ENCODE measurements around the gene CYSLTR2. TPM values are rescaled to one million over a fixed set of nuclear protein-coding genes. Genes with fewer than 3 reads are reported as not detected.

The CYSLTR2 gene
- polyA plus RNA-seq, 1 experiment: not detected

DNA sequence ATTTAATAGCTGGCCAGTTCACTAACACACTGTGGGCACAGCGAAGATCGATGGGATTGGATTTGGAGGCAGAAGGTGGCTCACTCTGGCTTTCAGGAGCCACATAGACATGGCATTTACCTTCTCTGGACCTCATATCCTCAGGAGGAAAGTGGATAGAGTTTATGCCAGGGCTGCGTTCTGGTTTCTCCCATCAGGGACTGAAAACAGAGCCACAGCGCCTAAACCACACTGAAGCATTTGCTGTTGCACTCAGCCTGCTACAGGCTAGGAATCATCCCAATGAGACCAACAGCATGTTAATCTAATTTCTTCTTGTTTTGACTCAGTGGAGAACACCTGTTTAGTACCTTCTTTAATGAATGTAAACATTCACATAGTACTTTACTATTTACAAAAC, 1.6 kb downstream of the CYSLTR2 start:
- Histone ChIP-seq H3K9me3 (ENCODE audit: control insufficient read depth, insufficient read depth, low read length) (no peaks in the 10 kb centered on the region), H3K4me3 (ENCODE audit: low read depth, low read length) (no peak overlapping the region), H3K27me3 (ENCODE audit: control insufficient read depth, insufficient read depth, low read length) (peaks cover 2% of the 10 kb centered on the region), H3K27ac (ENCODE audit: low read depth, low read length) (no peak overlapping the region)
- DNase-seq (ENCODE audit: low read depth, low spot score): no peak
- ChIA-PET POLR2A (no interaction called here), CTCF (no interaction called here)
- TF ChIP-seq, protein P1, sequence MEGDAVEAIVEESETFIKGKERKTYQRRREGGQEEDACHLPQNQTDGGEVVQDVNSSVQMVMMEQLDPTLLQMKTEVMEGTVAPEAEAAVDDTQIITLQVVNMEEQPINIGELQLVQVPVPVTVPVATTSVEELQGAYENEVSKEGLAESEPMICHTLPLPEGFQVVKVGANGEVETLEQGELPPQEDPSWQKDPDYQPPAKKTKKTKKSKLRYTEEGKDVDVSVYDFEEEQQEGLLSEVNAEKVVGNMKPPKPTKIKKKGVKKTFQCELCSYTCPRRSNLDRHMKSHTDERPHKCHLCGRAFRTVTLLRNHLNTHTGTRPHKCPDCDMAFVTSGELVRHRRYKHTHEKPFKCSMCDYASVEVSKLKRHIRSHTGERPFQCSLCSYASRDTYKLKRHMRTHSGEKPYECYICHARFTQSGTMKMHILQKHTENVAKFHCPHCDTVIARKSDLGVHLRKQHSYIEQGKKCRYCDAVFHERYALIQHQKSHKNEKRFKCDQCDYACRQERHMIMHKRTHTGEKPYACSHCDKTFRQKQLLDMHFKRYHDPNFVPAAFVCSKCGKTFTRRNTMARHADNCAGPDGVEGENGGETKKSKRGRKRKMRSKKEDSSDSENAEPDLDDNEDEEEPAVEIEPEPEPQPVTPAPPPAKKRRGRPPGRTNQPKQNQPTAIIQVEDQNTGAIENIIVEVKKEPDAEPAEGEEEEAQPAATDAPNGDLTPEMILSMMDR (IDR thresholded peaks at IDR 0.05; ENCODE audit: low read depth, low read length): no peak

DNA sequence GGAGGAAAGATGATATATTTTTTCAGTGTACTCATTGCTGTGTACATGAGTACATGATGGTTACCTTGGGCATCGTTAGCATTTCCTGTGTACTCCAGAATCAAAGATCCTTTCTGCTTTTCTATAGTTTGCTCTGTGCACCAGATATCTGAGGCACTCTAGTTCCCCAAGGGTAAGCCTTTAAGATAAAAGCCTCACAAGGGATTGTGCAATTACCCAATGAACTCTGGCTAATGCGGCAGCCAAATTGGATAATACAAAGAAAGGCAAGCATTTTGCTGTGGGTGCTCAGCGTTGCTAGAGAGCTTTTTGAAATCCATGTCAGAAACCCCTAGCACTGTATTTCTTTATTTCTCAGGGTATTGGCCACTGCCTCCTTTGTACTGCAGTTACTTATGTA, 2.9 kb downstream of the CYSLTR2 start:
- TF ChIP-seq, protein P1 (IDR thresholded peaks at IDR 0.05; ENCODE audit: low read depth, low read length): no peak
- Histone ChIP-seq H3K27me3 (ENCODE audit: control insufficient read depth, insufficient read depth, low read length) (peaks cover 2% of the 10 kb centered on the region), H3K27ac (ENCODE audit: low read depth, low read length) (no peak overlapping the region), H3K4me3 (ENCODE audit: low read depth, low read length) (no peak overlapping the region), H3K9me3 (ENCODE audit: control insufficient read depth, insufficient read depth, low read length) (no peaks in the 10 kb centered on the region)
- no peak for DNase-seq (ENCODE audit: low read depth, low spot score)
- ChIA-PET POLR2A (no interaction called here), CTCF (no interaction called here)

DNA sequence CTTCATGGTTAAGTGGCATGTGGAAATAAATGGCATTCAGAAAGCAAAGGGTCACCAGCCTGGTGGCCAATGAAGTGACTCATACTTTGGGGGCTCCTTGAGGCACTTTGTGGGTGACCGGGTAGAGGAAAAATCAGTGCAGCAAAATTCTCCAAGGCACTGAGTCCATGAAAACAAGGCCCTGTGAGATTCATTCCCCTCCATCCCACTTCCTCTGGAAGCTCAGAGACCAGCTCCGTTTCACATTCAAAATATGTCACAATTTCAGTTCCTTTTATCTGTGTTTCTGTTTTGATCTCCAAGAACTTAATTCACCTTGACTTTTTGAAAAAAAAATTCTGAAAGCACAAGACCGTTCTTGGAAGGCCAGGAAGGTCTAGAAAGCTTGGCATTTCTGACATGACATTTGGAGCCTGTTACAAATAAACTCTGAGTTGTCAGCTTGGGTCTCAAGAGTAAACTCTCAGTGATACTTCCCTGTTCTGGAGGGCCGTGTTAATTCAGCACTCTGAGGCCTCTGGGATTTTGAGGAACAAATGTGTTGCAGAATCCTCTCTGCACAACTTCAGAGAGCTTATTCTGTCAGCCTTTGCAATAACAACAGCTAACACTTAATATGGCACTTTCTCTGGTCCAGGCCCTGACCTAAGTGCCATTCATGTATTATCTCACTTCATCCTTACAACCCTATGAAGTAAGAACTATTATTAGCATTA, 6.8 kb downstream of the CYSLTR2 start:
- Histone ChIP-seq H3K27me3 (ENCODE audit: control insufficient read depth, insufficient read depth, low read length) (peaks cover 2% of the 10 kb centered on the region), H3K9me3 (ENCODE audit: control insufficient read depth, insufficient read depth, low read length) (no peaks in the 10 kb centered on the region), H3K27ac (ENCODE audit: low read depth, low read length) (peak overlapping the region; percentile 13), H3K4me3 (ENCODE audit: low read depth, low read length) (no peak overlapping the region)
- DNase-seq (ENCODE audit: low read depth, low spot score): no peak
- ChIA-PET POLR2A (no interaction called here), CTCF (no interaction called here)
- TF ChIP-seq, protein P1 (IDR thresholded peaks at IDR 0.05; ENCODE audit: low read depth, low read length): no peak

DNA sequence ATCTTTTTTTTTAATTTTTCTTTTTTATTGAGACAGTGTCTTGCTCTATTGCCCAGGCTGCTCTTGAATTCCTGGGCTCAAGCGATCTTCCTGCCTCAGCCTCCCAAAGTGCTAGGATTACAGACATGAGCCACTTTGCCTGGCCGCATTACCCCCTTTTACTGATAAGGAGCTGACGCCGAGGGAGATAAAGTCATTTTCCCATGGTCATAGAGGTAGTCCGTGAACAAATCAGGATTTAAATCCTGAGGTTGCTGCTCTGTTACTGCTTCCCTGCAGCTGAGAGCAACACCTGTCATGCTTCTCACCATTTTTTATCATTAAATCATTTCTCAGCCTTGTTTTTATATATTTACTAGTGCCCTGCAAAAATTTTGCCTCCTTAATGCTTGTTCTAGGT, 7.4 kb downstream of the CYSLTR2 start:
- POLR2A ChIA-PET: no interaction called here
- CTCF ChIA-PET: no interaction called here
- Histone ChIP-seq H3K27me3 (ENCODE audit: control insufficient read depth, insufficient read depth, low read length) (peaks cover 2% of the 10 kb centered on the region), H3K27ac (ENCODE audit: low read depth, low read length) (no peak overlapping the region), H3K9me3 (ENCODE audit: control insufficient read depth, insufficient read depth, low read length) (no peaks in the 10 kb centered on the region), H3K4me3 (ENCODE audit: low read depth, low read length) (no peak overlapping the region)
- no peak for DNase-seq (ENCODE audit: low read depth, low spot score)
- TF ChIP-seq, protein P1 (IDR thresholded peaks at IDR 0.05; ENCODE audit: low read depth, low read length): no peak

DNA sequence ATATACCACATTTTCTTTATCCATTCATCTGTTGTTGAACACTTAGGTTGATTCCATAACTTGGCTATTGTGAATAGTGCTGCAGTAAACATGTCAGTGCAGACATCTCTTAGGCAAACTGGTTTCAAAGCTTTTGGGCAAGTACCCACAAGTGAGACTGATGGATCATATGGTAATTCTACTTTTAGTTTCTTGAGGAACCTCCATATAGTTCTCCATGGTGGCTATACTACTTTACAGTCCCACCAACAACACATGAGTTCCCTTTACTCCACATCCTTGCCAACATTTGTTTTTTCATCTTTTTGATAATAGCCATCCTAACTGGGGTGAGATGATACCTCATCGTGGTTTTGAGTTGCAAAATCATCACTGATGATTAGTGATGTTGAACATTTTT, 8.5 kb downstream of the CYSLTR2 start:
- H3K9me3 ChIP-seq (ENCODE audit: control insufficient read depth, insufficient read depth, low read length): no peaks in the 10 kb centered on the region
- no peak overlapping the region for H3K27ac ChIP-seq (ENCODE audit: low read depth, low read length)
- POLR2A ChIA-PET: no interaction called here
- TF ChIP-seq, protein P1 (IDR thresholded peaks at IDR 0.05; ENCODE audit: low read depth, low read length): no peak
- DNase-seq (ENCODE audit: low read depth, low spot score): no peak
- no peak overlapping the region for H3K4me3 ChIP-seq (ENCODE audit: low read depth, low read length)
- CTCF ChIA-PET: no interaction called here
- peaks cover 2% of the 10 kb centered on the region for H3K27me3 ChIP-seq (ENCODE audit: control insufficient read depth, insufficient read depth, low read length)
